Measurements from ENCODE around the gene HPS1. TPM values are rescaled to one million over a fixed set of nuclear protein-coding genes. Genes with fewer than 3 reads are reported as not detected.

The HPS1 gene
- total and polyA plus RNA-seq, 2 of the 8 experiments (the other 6 are each of a cell fraction or from before 2014, with no cell fraction given): 38.7 to 61.7 TPM

GRCh38 chr10:98478430-98479222 is 31.9 kb upstream of the HPS1 start (continued):
- no peak for TF ChIP-seq CHD7 (IDR thresholded peaks at IDR 0.05; ENCODE audit: insufficient replicate concordance, low read length)
- no peak for TF ChIP-seq SRF (IDR thresholded peaks at IDR 0.05; ENCODE audit: low read depth, low read length)
- no peak for TF ChIP-seq GABPA (IDR thresholded peaks at IDR 0.05; ENCODE audit: borderline replicate concordance, insufficient read depth, low read length)
- TF ChIP-seq USF2 (IDR thresholded peaks at IDR 0.05; ENCODE audit: low read length): no peak
- TF ChIP-seq KDM5A (IDR thresholded peaks at IDR 0.05; ENCODE audit: low read length): no peak
- TF ChIP-seq TAF1 (IDR thresholded peaks at IDR 0.05; ENCODE audit: low read depth, low read length): no peak

Measured in H1 (cell line).